ENCODE measurements around the gene VGF.
"Not testable (repeated sequence)": the region's sequence is repeated elsewhere in the genome, so short reads cannot be mapped to it uniquely, and the experiment has no call there.

VGF gene

GRCh38 chr7:101165075-101165957 is at the start of gene VGF:
Gene VGF, minus strand, starts transcription at chr7:101165569. Its CDS starts 726 bp downstream, at chr7:101164843.
- in situ Hi-C loops (cut with HindIII; ENCODE audit: low sequenced_read_pairs), result no loop called here

- in situ Hi-C loops (cut with HindIII; ENCODE audit: low sequenced_read_pairs), result no loop called here
These were observed 46.6 kb upstream of the VGF start for GRCh38 chr7:101212014-101212413.

GRCh38 chr7:101211501-101211900 is 46.1 kb upstream of the VGF start:
- in situ Hi-C loops (cut with HindIII; ENCODE audit: low sequenced_read_pairs), result no loop called here

GRCh38 chr7:101210143-101210542 is 44.8 kb upstream of the VGF start:
- in situ Hi-C loops (cut with HindIII; ENCODE audit: low sequenced_read_pairs), result no loop called here

GRCh38 chr7:101208794-101209193 is 43.4 kb upstream of the VGF start:
- in situ Hi-C loops (cut with HindIII; ENCODE audit: low sequenced_read_pairs), result no loop called here

- in situ Hi-C loops (cut with HindIII; ENCODE audit: low sequenced_read_pairs), result no loop called here
These were observed 42.1 kb upstream of the VGF start for GRCh38 chr7:101207459-101207858.

- in situ Hi-C loops (cut with HindIII; ENCODE audit: low sequenced_read_pairs), result no loop called here
These were observed 41.3 kb upstream of the VGF start for GRCh38 chr7:101206665-101207042.

- in situ Hi-C loops (cut with HindIII; ENCODE audit: low sequenced_read_pairs), result no loop called here
These were observed 40.7 kb upstream of the VGF start for GRCh38 chr7:101205901-101206664.

- in situ Hi-C loops (cut with HindIII; ENCODE audit: low sequenced_read_pairs), result not testable (repeated sequence)
These were observed 38.7 kb upstream of the VGF start for GRCh38 chr7:101203740-101204738.

- in situ Hi-C loops (cut with HindIII; ENCODE audit: low sequenced_read_pairs), result no loop called here
These were observed 37.2 kb upstream of the VGF start for GRCh38 chr7:101202603-101202918.

GRCh38 chr7:101201695-101202602 is 36.6 kb upstream of the VGF start:
- in situ Hi-C loops (cut with HindIII; ENCODE audit: low sequenced_read_pairs), result no loop called here

GRCh38 chr7:101200862-101201599 is 35.7 kb upstream of the VGF start, which contains the start of gene MOGAT3:
Gene MOGAT3, minus strand, starts transcription at chr7:101201036. Its CDS starts 182 bp downstream, at chr7:101200854.
- in situ Hi-C loops (cut with HindIII; ENCODE audit: low sequenced_read_pairs), result no loop called here

GRCh38 chr7:101200504-101200861 is 35.1 kb upstream of the VGF start:
- in situ Hi-C loops (cut with HindIII; ENCODE audit: low sequenced_read_pairs), result no loop called here

- in situ Hi-C loops (cut with HindIII; ENCODE audit: low sequenced_read_pairs), result not testable (repeated sequence)
These were observed 34.2 kb upstream of the VGF start for GRCh38 chr7:101199522-101199921.

- in situ Hi-C loops (cut with HindIII; ENCODE audit: low sequenced_read_pairs), result no loop called here
These were observed 33.1 kb upstream of the VGF start for GRCh38 chr7:101198476-101198875.

GRCh38 chr7:101197991-101198390 is 32.6 kb upstream of the VGF start:
- in situ Hi-C loops (cut with HindIII; ENCODE audit: low sequenced_read_pairs), result no loop called here

GRCh38 chr7:101195884-101196283 is 30.5 kb upstream of the VGF start:
- in situ Hi-C loops (cut with HindIII; ENCODE audit: low sequenced_read_pairs), result no loop called here

- in situ Hi-C loops (cut with HindIII; ENCODE audit: low sequenced_read_pairs), result no loop called here
These were observed 23.7 kb upstream of the VGF start for GRCh38 chr7:101189109-101189508.

GRCh38 chr7:101186844-101187428 is 21.6 kb upstream of the VGF start:
- in situ Hi-C loops (cut with HindIII; ENCODE audit: low sequenced_read_pairs), result no loop called here

All from DLD1 (cell line).